ENCODE measurements around the gene SPTBN5.
A peak's percentile ranks its signal among the peaks of the same experiment; 100 is the strongest.

SPTBN5 gene

DNA sequence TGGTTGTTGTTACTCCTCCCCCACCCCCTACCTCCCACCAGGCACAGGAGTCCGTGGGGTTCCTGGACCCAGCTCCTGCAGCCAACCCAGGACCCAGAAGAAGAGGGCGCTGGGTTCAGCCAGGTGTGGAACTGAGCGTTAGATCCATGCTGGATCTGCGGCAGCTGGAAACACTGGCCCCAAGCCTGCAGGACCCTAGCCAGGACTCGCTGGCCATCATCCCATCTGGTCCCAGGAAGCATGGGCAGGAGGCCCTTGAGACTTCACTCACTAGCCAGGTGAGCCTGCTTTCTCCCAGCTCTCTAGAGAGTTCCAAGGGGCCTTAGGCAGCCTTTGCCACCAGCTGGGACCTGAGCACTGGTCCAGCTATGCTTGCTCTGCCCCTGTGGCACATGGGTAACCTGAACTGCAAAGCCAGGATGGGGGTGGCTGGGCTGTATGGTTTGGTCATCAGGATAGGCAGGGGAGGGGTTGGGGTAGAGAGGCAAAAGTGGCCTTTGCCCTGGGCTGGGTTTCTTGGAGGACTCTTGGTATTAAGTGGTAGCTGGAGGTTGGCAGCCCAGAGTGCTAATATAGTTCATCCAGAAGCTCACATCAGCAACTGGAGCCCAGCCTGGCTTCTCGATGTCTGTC, 72.9 kb downstream of the SPTBN5 start:
- DNase-seq: no peak

DNA sequence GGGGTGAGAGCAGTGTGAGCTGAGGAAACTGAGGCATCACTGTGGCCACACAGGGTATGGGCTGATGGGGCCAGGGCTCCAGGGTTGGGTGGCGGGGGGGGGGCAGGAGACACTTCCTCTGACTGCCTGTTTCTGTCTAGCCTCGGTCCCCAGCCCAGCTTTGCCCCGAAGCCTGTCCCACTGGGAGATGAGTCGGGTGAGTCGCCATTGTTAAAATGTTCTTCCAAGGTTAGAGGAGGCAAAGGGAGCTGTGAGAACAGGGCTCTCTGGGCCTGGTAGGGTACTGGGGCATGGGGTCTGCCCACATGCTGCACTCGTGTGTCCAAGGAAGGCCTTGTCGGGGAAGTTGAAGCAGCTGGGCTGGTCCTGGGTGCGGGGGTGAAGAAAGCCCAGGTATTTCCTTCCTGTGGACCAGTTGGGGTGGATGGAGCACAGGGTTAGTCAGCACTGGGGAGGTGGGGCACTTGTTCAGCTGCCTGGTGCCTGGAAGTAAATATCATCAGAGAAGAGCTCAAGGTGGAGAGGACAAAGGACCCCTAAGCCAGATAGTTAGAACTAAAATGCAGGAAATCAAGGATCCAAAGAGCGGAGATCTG, 74.3 kb downstream of the SPTBN5 start:
- DNase-seq: no peak

DNA sequence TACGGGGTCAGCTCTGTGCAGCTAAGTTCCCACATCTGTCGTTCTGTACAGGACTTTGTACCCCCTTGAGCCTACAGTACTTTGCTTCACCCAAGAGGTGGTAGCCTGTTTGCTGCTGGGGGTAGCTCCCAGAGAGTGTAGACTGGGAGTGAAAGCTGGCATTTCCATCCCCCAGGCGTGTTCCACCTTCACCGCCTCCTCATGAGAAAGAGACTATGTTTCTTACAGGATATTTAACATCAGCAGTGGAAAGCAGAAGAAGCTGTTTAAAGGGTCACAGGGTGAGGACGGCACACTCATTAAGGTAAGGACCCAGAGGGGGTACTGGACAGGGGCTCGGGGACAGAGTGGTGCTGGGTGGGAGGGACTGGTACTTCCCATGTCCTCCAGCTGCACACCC, 76.1 kb downstream of the SPTBN5 start:
- no peak for DNase-seq

DNA sequence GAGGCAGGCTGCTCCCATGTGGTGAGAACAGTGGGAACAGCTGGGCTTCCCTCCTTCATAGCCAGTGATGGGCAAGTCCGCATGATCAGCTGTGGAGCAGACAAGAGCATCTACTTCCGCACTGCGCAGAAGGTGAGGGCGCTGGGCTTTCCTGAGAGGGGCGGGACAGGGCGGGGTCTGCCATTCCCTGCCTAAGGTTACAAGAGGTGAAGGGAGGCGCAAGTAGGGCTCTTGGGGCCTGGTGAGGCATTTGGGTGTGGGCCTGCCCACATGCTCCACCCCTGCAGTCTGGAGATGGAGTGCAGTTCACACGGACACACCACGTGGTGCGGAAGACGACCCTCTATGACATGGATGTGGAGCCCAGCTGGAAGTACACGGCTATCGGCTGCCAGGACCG, 76.5 kb downstream of the SPTBN5 start:
- no peak for DNase-seq

DNA sequence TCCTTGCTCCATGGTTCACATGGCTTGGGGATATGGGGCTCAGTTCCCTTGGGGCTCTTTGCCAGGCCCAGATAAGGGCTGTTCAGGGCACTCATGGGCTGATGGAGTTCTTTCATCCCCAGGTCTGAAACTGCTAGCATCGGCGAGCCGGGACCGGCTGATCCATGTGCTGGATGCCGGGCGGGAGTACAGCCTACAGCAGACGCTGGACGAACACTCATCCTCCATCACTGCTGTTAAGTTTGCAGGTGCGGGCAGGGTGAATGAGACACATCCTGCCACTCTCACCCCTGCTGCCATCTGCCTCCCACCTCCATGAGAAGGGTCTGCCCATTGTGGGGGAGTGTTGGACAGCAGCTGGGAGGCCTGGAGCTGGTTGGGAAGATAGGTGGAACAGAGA, 77.1 kb downstream of the SPTBN5 start:
- no peak for DNase-seq

DNA sequence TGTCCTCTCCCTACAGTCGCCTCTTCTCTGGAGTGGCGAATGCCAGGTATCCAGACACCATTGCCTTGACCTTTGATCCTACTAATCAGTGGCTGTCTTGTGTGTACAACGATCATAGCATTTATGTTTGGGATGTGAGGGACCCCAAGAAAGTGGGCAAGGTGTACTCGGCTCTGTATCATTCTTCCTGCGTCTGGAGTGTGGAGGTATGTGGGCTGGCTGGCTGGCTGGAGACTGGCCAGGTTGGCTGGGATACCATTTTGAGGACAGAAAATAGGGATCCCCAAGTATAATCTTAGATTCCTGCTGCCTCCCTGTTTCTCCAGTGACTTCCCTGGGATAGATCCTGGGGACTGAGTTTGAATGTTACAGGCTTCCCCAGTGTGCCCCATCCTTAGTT, 79.3 kb downstream of the SPTBN5 start:
- no peak for DNase-seq

DNA sequence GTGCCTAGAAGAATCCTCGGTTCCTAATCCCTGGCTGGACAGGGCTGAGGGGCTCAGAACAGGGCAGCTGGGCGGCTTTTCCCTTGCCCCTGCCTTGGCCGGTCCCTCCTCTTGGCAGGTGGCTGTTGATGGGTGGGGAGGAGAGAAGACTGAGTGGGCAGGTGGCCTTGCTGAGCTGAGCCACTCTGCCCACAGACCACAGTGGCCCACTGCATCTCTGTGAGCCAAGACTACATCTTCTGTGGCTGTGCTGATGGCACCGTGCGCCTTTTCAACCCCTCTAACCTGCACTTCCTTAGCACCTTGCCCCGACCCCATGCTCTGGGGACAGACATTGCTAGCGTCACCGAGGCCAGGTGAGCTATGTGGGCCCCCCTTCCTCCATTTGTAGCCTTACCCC, 80.4 kb downstream of the SPTBN5 start:
- DNase-seq: no peak

DNA sequence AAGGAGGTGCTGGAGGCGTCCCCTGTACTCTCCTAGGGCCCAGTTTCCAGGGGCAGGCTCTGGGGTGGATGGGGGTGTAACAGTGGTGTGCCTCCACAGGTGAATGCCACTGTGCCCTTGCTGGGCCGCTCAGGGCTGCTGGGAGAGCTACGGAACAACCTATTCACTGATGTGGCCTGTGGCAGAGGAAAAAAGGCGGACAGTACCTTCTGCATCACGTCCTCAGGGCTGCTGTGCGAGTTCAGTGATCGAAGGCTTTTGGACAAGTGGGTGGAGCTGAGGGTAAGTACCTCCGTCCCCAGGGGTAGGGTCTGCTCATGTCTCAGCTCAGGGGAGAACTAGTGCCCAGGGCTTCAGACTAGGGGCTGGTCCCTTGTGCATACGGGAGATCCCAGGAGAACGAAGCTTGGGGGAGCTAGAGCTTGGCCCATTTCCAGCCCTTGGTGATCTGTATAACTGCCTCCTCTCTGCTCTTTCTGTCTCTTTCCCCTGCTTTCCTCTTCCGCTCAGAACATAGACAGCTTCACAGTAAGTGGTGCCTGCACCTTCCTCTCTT, 81.0 kb downstream of the SPTBN5 start:
- no peak for DNase-seq

DNA sequence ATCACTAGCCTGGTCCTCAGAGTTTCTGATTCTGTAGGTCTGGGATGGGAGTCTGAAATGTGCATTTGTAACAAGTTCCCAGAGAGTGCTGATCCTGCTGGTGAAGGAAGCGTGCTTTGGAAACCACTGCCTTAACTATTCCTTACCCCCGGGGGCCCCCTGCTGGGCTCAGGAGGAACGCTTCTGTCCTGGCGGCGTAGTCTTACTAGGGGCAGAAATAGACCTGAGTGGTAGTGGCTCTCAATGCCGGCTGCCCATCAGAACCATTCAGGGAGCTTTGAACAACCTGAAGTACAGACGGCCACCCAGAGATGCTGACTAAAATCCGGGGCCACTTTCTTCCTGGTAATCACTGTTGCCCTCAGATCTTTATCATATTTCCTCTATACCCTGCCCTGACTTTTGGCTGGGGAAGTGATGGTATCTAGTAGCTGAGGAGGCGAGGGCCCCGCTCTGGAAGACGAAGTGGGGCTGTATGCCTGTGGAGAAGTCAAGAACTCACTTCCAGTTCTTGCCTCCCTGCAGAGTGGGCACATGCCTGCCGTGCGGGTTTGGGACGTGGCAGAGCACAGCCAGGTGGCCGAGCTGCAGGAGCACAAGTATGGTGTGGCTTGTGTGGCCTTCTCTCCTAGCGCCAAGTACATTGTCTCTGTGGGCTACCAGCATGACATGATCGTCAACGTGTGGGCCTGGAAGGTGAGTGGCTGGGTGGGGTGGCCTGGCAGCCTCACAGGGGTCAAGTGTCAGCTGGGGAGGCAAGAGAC, 82.2 kb downstream of the SPTBN5 start:
- DNase-seq: peak; percentile 83

DNA sequence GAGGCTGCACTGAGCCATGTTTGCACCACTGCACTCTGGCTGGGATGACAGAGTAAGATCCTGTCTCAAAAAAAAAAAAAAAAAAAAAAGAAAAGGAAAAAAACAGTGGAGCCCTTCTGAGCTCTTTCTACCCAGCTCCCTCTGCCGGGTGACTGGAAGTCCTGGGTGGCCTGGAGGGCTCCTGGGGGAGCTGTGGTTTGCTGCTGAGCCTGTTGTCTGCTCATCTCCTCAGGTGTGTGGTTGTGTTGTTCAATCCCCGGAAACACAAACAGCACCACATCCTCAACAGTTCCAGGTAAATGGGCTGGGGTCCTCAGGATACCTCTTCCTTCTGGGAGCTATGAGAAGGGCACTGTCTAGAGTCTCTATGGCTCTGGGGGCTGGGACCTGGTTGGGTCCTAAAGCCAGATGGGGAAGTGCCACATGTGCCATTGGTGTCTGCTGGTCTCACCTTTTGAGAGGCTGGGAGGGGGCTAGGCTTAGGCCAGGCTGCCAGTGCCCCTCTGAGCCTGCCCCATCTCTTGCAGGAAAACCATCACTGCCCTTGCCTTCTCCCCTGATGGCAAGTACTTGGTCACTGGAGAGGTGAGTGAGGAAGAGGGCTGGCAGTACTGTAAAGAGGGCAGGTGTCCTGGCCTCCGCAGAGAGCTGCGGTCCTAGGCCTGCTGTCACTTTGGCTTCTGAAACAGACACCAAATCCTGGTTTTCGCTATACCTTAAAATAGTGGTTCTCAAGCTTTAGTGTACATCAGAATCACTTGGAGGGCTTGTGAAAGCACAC, 83.0 kb downstream of the SPTBN5 start:
- DNase-seq: no peak

DNA sequence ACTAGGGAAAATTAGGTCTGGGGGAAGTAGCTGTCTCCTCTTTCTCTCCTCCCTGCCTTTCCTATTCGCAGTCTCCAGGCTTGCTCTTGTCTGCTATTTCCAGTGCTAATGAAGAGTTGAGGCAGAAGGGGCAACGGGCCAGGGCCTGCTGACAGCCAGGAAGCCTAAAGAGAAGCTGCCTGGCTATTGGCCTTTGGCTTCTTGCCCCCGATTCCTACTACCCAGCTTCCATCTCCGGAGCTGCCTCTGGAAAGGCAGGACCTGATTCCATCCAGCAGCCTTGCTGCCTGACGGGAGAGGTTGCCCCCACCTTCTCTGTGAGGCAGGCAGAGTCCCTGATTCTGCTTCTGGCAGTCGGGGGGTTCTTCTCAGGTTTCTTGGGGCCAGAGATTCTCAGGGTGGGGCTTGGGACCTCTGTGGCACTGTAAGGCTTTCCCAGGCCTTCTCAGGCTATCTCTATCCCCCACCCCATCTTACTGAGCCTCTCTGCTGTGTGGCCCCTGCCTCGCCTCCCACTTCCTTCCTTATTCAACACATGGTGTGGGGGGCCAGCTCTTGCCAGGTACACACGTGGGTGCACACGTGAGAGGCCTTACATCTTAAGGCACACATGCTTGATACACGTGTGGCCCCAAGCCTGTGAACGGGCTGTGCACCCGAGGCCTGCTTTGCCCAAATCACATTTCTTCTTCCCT, 84.2 kb downstream of the SPTBN5 start:
- no peak for DNase-seq

DNA sequence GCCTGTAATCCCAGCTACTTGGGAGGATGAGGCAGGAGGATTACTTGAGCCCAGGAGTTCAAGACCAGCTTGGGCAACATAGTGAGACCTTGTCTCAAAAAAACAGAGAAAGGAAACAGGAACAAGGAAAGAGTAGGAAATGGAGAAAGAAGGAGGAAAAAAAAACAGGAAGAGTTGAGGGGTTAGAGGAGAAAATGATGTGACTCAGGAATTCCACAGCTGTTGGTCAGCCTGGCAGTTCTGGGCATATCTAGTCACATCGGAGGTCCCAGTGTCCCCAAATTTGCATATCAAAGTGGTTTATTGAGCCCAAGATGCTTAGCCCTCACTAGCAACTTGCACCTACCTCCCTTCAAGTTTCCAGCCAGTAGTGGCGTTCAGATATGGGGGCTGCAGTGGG, 84.7 kb downstream of the SPTBN5 start:
- DNase-seq: no peak

DNA sequence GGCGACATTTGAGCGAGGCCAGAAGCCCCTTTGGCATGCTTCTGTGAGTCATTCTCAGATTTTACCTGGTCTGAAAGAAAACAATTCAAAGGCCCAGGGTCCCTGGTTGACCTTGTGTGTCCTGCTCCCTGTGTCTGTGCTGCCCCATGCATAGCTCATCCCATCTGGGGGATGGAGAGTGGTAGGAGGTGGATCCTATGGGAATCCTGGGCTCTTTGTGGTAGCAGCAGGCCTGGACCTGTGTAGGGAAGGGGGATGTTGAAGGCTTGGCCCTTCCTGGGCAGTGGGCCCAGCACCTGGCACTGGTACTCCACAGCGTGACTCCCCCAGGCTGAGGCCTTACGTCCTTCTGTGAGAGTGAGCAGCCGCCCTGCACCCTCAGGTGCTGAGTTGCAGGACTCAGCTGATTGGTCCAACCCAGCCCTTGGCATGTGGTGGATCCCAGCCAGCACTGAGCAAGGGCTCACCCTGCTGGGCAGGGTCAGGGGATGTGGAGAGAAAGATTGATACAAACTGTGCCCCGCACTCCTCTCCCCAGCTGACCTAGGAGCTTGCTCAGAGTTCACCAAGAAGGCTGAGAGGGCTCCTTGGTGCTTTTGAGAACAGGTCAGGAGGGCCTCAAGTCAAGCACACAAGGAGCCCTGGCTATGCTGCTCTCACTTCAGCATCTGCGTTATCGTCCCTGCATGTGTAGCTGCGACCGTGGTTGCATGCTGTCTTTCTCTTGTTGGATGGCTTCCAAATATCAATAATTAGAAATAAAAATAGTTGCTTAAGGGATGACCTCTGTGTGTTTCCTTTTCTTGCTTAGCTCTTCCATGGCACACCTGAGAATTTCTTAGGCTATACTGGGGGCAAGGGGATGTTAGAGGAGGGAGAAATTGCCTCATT, 87.3 kb downstream of the SPTBN5 start:
- no peak for DNase-seq

DNA sequence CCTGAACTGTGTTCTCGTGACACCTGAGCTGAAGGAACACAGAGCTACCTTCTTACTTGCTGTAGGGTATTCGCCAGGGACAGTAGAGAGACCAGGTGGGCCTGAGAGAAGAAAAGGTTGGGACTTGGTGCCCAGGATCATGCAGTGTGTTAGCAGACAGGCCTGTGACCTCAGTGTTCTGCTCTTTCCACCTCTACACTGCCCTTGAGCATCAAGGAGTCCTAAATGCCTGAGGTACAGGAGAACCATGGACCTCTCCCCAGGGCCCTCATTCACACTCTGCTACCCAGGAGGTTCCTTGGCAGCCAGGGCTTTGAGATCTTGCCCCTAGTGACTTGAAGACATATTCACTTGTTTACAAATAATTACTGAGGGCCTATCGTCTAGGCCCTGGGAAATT, 88.1 kb downstream of the SPTBN5 start:
- no peak for DNase-seq

DNA sequence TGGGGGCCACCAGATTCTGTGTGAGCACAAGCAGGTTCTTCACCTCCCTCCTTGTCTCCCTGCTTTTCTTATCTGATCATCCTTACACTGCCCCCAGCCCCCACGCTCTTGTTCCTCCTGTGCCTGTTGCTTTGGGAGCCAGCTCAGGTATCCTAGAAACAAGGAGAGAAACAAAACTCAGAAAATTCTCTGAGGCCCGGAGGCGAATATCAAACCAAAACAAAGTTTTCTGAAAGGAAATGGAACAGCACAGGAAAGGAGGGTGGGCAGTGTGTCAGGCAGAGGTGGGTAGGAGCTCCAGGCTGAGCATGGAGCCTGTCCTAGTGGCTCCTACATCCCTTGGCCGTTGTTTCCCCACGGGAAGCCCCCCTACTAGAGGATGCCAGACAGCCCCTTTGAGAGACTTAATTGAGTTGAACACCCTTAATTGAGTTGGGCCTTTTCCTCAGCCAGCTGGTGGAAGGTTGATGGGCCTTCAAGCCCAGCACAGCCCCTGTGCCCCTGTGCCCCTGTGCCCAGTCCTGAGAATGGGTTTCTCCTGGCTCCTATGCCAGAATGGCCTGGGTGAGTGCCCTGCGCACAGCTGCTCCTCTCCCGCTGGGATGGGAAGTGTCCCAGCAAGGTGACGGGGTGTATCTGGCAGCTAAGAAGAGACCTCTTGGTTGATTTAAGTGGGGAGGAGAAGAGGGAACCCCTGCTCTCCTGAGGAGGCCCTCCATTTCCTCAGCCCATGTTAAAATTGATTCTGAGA, 88.8 kb downstream of the SPTBN5 start:
- no peak for DNase-seq

DNA sequence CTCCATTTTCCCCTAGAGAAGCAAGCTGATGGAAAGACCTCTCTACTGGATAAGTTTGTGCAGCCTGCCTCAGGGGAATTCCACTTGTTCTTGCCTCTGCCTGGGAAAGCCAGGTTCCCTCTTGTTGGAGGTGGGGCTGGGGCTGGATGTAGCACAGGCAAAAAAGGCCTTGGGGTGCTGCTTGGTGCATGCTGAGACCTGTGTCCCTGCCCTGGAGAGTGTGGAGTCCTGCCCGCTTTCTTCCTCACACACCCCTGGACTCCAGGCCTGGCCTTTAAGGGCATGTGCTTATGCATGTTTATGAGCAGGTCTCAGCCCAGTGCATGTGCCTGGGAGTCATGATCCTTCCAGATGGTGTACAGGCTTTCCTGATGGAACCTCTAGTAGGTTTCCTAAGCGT, 89.5 kb downstream of the SPTBN5 start:
- no peak for DNase-seq

DNA sequence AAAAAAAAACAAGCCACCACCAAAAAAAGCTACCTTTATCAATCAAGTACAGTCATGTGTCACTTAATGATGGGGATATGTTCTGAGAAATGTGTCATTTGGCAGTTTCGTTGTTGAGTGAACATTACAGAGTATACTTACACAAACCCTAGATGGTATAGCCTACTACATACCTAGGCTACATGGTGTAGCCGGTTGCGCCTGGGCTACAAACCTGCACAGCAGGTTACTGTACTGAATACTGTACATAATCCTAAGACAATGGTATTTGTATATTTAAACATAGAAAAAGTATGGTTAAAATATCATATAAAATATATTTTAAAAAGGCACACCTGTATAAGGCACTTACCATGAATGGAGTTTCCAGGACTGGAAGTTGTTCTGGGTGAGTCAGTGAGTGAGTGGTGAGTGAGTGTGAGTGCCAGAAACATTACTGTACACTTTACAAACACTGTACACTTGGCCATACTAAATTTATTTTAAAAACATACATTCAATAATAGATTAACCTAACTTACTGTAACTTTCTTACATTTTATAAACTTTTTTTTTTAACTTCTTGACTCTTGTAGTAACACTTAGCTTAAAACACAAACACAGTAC, 91.9 kb downstream of the SPTBN5 start:
- no peak for DNase-seq

DNA sequence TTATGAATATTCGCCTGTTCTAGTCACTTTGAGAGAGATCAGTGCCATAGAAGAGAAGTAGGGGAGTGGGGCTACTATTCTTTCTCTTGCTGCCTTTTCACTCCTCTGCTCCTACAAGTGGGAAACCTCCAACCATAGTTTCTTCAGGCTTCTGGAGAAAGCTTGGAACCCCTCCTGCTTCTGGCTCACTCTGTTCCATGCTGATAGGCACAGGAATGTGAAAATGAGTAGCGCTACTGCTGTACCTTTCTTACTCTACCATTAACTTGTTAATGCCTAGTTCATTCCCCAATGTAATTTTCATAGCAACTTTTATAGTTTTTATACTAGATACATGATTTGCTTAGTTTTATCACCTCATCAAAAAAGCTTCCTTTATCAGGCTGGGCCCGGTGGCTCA, 92.7 kb downstream of the SPTBN5 start:
- no peak for DNase-seq

DNA sequence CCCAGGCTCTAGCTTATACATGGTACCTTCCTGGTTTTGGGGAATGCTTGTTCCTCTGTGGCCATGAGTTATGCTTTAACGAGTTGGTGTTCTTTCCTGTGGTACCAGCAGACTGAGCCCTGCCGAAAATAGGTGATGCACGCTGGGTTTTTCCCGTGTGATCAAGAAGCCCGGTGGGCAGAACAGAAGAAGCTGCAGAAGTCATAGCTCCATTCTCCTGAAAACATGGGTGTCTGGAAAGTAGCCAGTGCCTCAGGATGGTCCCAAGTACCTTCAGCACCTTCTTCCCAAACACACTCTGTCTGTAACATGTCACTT, 94.4 kb downstream of the SPTBN5 start:
- no peak for DNase-seq

DNA sequence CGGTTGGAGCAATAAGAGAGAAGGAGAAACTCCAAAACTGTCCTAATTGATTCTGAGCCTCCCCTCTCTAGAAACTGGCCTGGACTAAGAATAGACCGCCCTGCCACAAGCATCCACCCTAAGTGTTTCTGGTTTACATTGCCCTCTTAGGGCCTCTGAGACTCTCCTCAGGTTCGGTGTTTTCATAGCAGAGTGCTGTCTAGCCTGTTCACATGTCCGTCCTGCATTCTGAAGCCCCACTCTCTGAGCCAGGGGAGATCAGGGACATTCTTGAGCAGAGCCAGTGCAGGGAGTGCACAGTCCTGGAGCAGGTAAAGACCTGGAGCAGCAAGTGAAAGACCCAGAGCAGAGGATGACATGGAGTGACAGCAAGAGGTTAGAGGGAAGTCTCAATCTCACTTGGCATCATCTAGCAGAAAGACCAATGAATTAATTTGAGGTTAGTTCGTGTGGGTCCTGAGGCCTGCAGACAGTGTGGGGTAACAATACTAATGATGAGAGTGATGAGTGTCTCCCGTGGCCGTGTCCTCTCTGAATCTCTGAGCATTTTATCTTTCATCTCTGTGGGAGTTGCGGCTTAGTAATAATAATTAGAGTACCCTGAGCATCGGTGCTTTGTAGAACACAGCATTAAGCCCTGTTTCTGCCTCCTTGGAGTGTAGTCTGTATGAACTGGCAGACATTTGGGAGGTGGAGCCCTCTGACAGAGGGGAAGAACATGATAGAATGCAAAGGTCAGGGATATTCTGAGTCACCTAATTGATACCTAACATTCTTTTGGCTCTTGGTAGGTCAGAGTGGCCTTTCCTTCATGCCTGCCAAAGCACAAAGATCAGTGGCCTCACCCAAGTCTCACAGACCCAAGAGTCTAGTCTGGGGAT, 95.0 kb downstream of the SPTBN5 start:
- DNase-seq: no peak
